HAP-1 (cell line): ENCODE measurements around the gene MANF.

Experiments
- DNase-seq, 2 experiments: peaks; one replicate each; pipeline ENCODE4 v3.0.0-alpha.2; 2016 to 2020; ENCODE audit warnings: low spot score in 2 of 2
- H3K27me3 ChIP-seq: fragments of 250-450 bp; sonication (Bioruptor Pico); 2 replicates; pipeline ENCODE4 v1.5.1; 2020; ENCODE audit warnings: low read depth, mild to moderate bottlenecking, moderate library complexity
- H3K36me3 ChIP-seq: fragments of 250-450 bp; sonication (Bioruptor Pico); replicated peaks from 2 replicates; pipeline ENCODE4 v1.5.1; 2020; ENCODE audit warnings: mild to moderate bottlenecking
- H3K4me1 ChIP-seq: fragments of 250-450 bp; sonication (Bioruptor Pico); 2 replicates; pipeline ENCODE4 v1.5.1; 2020; ENCODE audit warnings: mild to moderate bottlenecking
- H3K4me3 ChIP-seq: fragments of 250-450 bp; sonication (Bioruptor Pico); 2 replicates; pipeline ENCODE4 v1.5.1; 2020; ENCODE audit warnings: mild to moderate bottlenecking, moderate library complexity
- H3K9me3 ChIP-seq: fragments of 250-450 bp; sonication (Bioruptor Pico); 2 replicates; pipeline ENCODE4 v1.5.1; 2020; ENCODE audit warnings: mild to moderate bottlenecking, moderate library complexity
- in situ Hi-C: fragments of 300-500 bp; cut with MboI; formaldehyde crosslinking; loops from 3 replicates; pipeline ENCODE4 v1.14.3; 2020; ENCODE audit warnings: low sequenced_read_pairs, inconsistent platforms, mixed read lengths

Gene MANF

GRCh38 chr3:51397392-51397791 is 12.3 kb downstream of the MANF start:
- Histone ChIP-seq H3K4me3 (no peak overlapping the region), H3K4me1 (no peaks in the 10 kb centered on the region; the same call in 1 of the 2 replicates), H3K27me3 (no peaks in the 10 kb centered on the region), H3K9me3 (peaks cover 4% of the 10 kb centered on the region; the same call in 1 of the 2 replicates), H3K36me3 (peaks cover 75% of the 10 kb centered on the region)
- DNase-seq, result no peak
- in situ Hi-C loops, result no loop called here

DNA sequence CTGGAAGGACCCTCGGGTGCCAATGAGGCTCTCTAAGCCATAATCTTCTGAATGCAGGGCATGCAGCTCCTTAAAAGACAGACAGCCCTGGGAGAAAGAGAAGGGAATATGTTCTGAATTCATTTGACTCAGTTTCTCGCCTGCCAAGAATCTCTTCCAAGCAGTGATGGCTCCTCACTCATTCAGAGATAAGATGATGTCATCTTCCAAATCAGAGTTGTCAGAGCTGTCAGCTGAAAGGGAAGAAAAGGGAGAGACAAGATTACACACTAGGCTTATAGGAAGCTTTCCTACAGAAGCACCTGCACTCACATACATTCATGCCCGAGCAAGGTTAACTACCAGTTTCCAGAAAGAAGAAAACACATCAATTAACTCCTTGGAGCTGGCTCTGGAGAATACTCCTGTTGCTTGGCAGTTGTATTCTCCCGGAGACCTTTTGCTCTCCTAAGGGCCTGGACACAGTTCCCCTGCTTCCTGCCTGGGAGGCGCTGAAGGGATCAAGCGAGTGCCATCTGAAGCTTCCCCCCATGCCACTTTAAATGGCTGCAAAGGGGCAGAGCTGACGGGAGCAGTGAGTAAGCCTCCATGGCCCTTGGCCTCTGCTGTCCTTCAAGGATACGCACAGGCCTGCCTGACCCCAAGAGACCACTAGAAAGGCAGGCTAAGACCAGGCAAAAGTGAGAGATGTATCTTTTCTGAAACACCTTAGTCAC is 13.7 kb downstream of the MANF start:
- Histone ChIP-seq H3K36me3 (peaks cover 68% of the 10 kb centered on the region), H3K4me3 (no peak overlapping the region), H3K27me3 (no peaks in the 10 kb centered on the region), H3K4me1 (no peaks in the 10 kb centered on the region), H3K9me3 (no peaks in the 10 kb centered on the region)
- DNase-seq, result no peak
- in situ Hi-C loops, result no loop called here

- Histone ChIP-seq H3K36me3 (peaks cover 65% of the 10 kb centered on the region), H3K4me3 (no peak overlapping the region), H3K27me3 (no peaks in the 10 kb centered on the region), H3K4me1 (no peaks in the 10 kb centered on the region), H3K9me3 (no peaks in the 10 kb centered on the region)
- DNase-seq, result no peak
- in situ Hi-C loops, result no loop called here
Measured at GRCh38 chr3:51400166-51400565, 15.1 kb downstream of the MANF start.

- Histone ChIP-seq H3K4me3 (no peak overlapping the region), H3K4me1 (no peaks in the 10 kb centered on the region), H3K36me3 (peaks cover 55% of the 10 kb centered on the region), H3K9me3 (no peaks in the 10 kb centered on the region), H3K27me3 (no peaks in the 10 kb centered on the region)
- in situ Hi-C loops, result no loop called here
- DNase-seq, result no peak
Measured at GRCh38 chr3:51401735-51402134, 16.6 kb downstream of the MANF start.

DNA sequence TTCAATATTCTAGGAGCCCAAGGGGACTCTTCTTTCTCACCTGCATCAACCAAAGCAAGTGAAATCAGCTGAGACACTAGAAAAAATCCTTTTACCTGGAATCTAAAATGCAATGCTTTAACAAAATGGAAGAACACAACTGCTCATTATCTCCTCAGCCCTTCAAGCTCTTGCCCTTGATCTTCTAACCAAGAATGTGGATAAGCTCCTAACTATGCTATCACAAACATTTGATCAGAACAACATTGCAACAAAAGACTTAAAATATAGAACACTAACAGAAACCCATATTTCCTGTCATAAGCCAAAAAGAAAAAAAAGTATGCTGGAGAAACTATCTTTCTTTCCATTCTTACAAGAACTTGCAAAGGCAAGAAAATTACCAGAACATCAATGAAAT is 18.6 kb downstream of the MANF start:
- H3K27me3 ChIP-seq, result no peaks in the 10 kb centered on the region
- no peak overlapping the region for H3K4me3 ChIP-seq
- H3K9me3 ChIP-seq, result no peaks in the 10 kb centered on the region
- in situ Hi-C loops, result no loop called here
- H3K36me3 ChIP-seq, result peaks cover 43% of the 10 kb centered on the region
- H3K4me1 ChIP-seq, result peaks cover 8% of the 10 kb centered on the region
- DNase-seq, result no peak

DNA sequence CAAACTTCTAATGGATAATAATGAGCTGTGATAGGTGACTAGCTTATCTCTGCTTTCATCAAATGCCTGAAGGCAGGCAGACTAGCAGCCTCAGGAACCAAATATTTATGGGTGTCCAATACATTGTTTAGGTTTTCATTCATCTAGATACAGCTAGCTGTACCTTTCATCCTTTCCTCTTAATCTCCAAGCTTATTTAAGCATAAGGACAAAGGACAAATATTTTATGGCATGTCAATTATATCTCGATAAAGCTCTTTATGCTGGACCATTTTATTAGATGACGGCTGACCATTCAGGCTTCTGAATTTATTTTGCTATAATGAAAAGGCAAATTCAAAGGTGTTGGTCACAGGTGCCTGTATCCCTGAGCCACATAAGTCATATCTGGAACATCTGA is 22.9 kb downstream of the MANF start:
- Histone ChIP-seq H3K27me3 (no peaks in the 10 kb centered on the region), H3K9me3 (no peaks in the 10 kb centered on the region), H3K4me1 (peaks cover 9% of the 10 kb centered on the region), H3K36me3 (peaks cover 53% of the 10 kb centered on the region), H3K4me3 (no peak overlapping the region)
- peak in 1 of 2 experiments; percentile 59 for DNase-seq
- in situ Hi-C loops, result no loop called here

GRCh38 chr3:51408813-51409212 is 23.7 kb downstream of the MANF start:
- no peaks in the 10 kb centered on the region for H3K9me3 ChIP-seq
- H3K4me3 ChIP-seq, result no peak overlapping the region
- no peaks in the 10 kb centered on the region for H3K27me3 ChIP-seq
- H3K36me3 ChIP-seq, result peaks cover 55% of the 10 kb centered on the region
- H3K4me1 ChIP-seq, result peaks cover 9% of the 10 kb centered on the region
- DNase-seq, result no peak
- in situ Hi-C loops, result no loop called here

DNA sequence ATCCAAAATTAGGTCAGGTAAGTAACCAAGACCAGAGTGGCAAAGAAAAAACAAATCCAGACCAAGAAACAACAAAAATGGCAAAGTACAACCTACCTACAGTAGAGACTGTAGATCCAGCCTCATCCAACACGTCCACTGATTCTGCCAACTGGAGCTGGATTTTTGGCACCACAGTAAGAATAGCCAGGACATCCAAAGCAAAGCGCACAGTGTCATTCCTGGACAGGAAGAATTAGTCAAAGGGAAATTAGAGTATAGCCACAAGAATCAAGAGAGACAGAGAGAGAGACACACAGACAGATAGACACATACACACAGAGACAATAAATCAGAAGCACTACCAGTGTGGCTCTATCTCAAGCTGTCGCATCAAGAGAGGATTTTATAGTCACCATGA is 37.1 kb downstream of the MANF start:
- Histone ChIP-seq H3K9me3 (no peaks in the 10 kb centered on the region), H3K27me3 (no peaks in the 10 kb centered on the region), H3K36me3 (peaks cover 42% of the 10 kb centered on the region), H3K4me1 (peaks cover 16% of the 10 kb centered on the region), H3K4me3 (no peak overlapping the region)
- DNase-seq, result no peak
- in situ Hi-C loops, result no loop called here

- in situ Hi-C loops, result no loop called here
- H3K4me3 ChIP-seq, result no peak overlapping the region
- no peaks in the 10 kb centered on the region for H3K4me1 ChIP-seq
- H3K27me3 ChIP-seq, result no peaks in the 10 kb centered on the region
- no peak for DNase-seq
- H3K9me3 ChIP-seq, result no peaks in the 10 kb centered on the region
- H3K36me3 ChIP-seq, result peaks cover 37% of the 10 kb centered on the region
Measured at GRCh38 chr3:51426921-51427320, 41.8 kb downstream of the MANF start.

GRCh38 chr3:51429138-51429537 is 44.0 kb downstream of the MANF start:
- Histone ChIP-seq H3K27me3 (no peaks in the 10 kb centered on the region), H3K9me3 (no peaks in the 10 kb centered on the region), H3K36me3 (peaks cover 45% of the 10 kb centered on the region), H3K4me3 (no peak overlapping the region), H3K4me1 (no peaks in the 10 kb centered on the region)
- in situ Hi-C loops, result no loop called here
- no peak for DNase-seq

GRCh38 chr3:51434110-51434509 is 49.0 kb downstream of the MANF start:
- in situ Hi-C loops, result no loop called here
- H3K36me3 ChIP-seq, result peaks cover 44% of the 10 kb centered on the region
- no peak overlapping the region for H3K4me3 ChIP-seq
- DNase-seq, result no peak
- no peaks in the 10 kb centered on the region for H3K9me3 ChIP-seq
- no peaks in the 10 kb centered on the region for H3K4me1 ChIP-seq
- H3K27me3 ChIP-seq, result no peaks in the 10 kb centered on the region

GRCh38 chr3:51434746-51435327 is 49.7 kb downstream of the MANF start:
- no peak overlapping the region for H3K4me3 ChIP-seq
- H3K36me3 ChIP-seq, result peaks cover 42% of the 10 kb centered on the region
- H3K9me3 ChIP-seq, result no peaks in the 10 kb centered on the region
- in situ Hi-C loops, result no loop called here
- DNase-seq, result peak; percentile 54 to 70
- H3K4me1 ChIP-seq, result no peaks in the 10 kb centered on the region
- no peaks in the 10 kb centered on the region for H3K27me3 ChIP-seq

- peaks cover 47% of the 10 kb centered on the region for H3K36me3 ChIP-seq
- in situ Hi-C loops, result no loop called here
- no peak for DNase-seq
Measured at GRCh38 chr3:51436998-51437639, 52.0 kb downstream of the MANF start.

More at GRCh38 chr3:51436998-51437639, 52.0 kb downstream of the MANF start:
- no peaks in the 10 kb centered on the region for H3K27me3 ChIP-seq
- no peaks in the 10 kb centered on the region for H3K9me3 ChIP-seq
- H3K4me1 ChIP-seq, result no peaks in the 10 kb centered on the region
- H3K4me3 ChIP-seq, result no peak overlapping the region
